Measurements from ENCODE around the gene KCNMA1.

The KCNMA1 gene

GRCh38 chr10:77296534-77297392, 340.8 kb downstream of the KCNMA1 start:
- Histone ChIP-seq H3K9me3 (ENCODE audit: control insufficient read depth in 2 of 2, low read length in 2 of 2) (no peaks in the 10 kb centered on the region), H3K4me1 (ENCODE audit: control insufficient read depth in 2 of 2, insufficient read depth in 2 of 2, low read length in 2 of 2) (no peaks in the 10 kb centered on the region), H3K9ac (ENCODE audit: low read depth in 1 of 2, low read length in 2 of 2) (no peak overlapping the region), H3K27me3 (ENCODE audit: control insufficient read depth in 2 of 2, insufficient read depth in 2 of 2, low read length in 2 of 2) (peaks cover 0 to 4% of the 10 kb centered on the region in 2 donors), H3K27ac (ENCODE audit: low read depth in 2 of 2, low read length in 2 of 2) (no peak overlapping the region), H3K36me3 (ENCODE audit: control insufficient read depth in 2 of 2, insufficient read depth in 2 of 2, low read length in 2 of 2) (no peaks in the 10 kb centered on the region), H3K4me3 (ENCODE audit: low read length in 2 of 2) (no peak overlapping the region)

- Histone ChIP-seq H3K27me3 (ENCODE audit: control insufficient read depth in 2 of 2, insufficient read depth in 2 of 2, low read length in 2 of 2) (peaks cover 0 to 4% of the 10 kb centered on the region in 2 donors), H3K27ac (ENCODE audit: low read depth in 2 of 2, low read length in 2 of 2) (no peak overlapping the region), H3K4me3 (ENCODE audit: low read length in 2 of 2) (no peak overlapping the region), H3K9ac (ENCODE audit: low read depth in 1 of 2, low read length in 2 of 2) (no peak overlapping the region), H3K36me3 (ENCODE audit: control insufficient read depth in 2 of 2, insufficient read depth in 2 of 2, low read length in 2 of 2) (no peaks in the 10 kb centered on the region), H3K9me3 (ENCODE audit: control insufficient read depth in 2 of 2, low read length in 2 of 2) (no peaks in the 10 kb centered on the region), H3K4me1 (ENCODE audit: control insufficient read depth in 2 of 2, insufficient read depth in 2 of 2, low read length in 2 of 2) (no peaks in the 10 kb centered on the region)
Measured at GRCh38 chr10:77293773-77294172, 343.8 kb downstream of the KCNMA1 start.

- Histone ChIP-seq H3K27me3 (ENCODE audit: control insufficient read depth in 2 of 2, insufficient read depth in 2 of 2, low read length in 2 of 2) (peaks cover 0 to 4% of the 10 kb centered on the region in 2 donors), H3K36me3 (ENCODE audit: control insufficient read depth in 2 of 2, insufficient read depth in 2 of 2, low read length in 2 of 2) (no peaks in the 10 kb centered on the region), H3K4me1 (ENCODE audit: control insufficient read depth in 2 of 2, insufficient read depth in 2 of 2, low read length in 2 of 2) (no peaks in the 10 kb centered on the region), H3K9me3 (ENCODE audit: control insufficient read depth in 2 of 2, low read length in 2 of 2) (no peaks in the 10 kb centered on the region), H3K4me3 (ENCODE audit: low read length in 2 of 2) (no peak overlapping the region), H3K9ac (ENCODE audit: low read depth in 1 of 2, low read length in 2 of 2) (no peak overlapping the region), H3K27ac (ENCODE audit: low read depth in 2 of 2, low read length in 2 of 2) (no peak overlapping the region)
Measured at GRCh38 chr10:77293347-77293746, 344.3 kb downstream of the KCNMA1 start.

GRCh38 chr10:77291596-77292505, 345.8 kb downstream of the KCNMA1 start:
- Histone ChIP-seq H3K9ac (ENCODE audit: low read depth in 1 of 2, low read length in 2 of 2) (no peak overlapping the region), H3K27me3 (ENCODE audit: control insufficient read depth in 2 of 2, insufficient read depth in 2 of 2, low read length in 2 of 2) (peaks cover 0 to 4% of the 10 kb centered on the region in 2 donors), H3K4me3 (ENCODE audit: low read length in 2 of 2) (no peak overlapping the region), H3K4me1 (ENCODE audit: control insufficient read depth in 2 of 2, insufficient read depth in 2 of 2, low read length in 2 of 2) (peaks cover 0 to 4% of the 10 kb centered on the region in 2 donors), H3K9me3 (ENCODE audit: control insufficient read depth in 2 of 2, low read length in 2 of 2) (no peaks in the 10 kb centered on the region), H3K36me3 (ENCODE audit: control insufficient read depth in 2 of 2, insufficient read depth in 2 of 2, low read length in 2 of 2) (no peaks in the 10 kb centered on the region), H3K27ac (ENCODE audit: low read depth in 2 of 2, low read length in 2 of 2) (no peak overlapping the region)

GRCh38 chr10:77290528-77291155, 347.0 kb downstream of the KCNMA1 start:
- Histone ChIP-seq H3K27me3 (ENCODE audit: control insufficient read depth in 2 of 2, insufficient read depth in 2 of 2, low read length in 2 of 2) (peaks cover 0 to 4% of the 10 kb centered on the region in 2 donors), H3K36me3 (ENCODE audit: control insufficient read depth in 2 of 2, insufficient read depth in 2 of 2, low read length in 2 of 2) (no peaks in the 10 kb centered on the region), H3K9ac (ENCODE audit: low read depth in 1 of 2, low read length in 2 of 2) (no peak overlapping the region), H3K4me1 (ENCODE audit: control insufficient read depth in 2 of 2, insufficient read depth in 2 of 2, low read length in 2 of 2) (peaks cover 0 to 4% of the 10 kb centered on the region in 2 donors), H3K9me3 (ENCODE audit: control insufficient read depth in 2 of 2, low read length in 2 of 2) (no peaks in the 10 kb centered on the region), H3K4me3 (ENCODE audit: low read length in 2 of 2) (no peak overlapping the region), H3K27ac (ENCODE audit: low read depth in 2 of 2, low read length in 2 of 2) (no peak overlapping the region)

GRCh38 chr10:77289790-77290189, 347.8 kb downstream of the KCNMA1 start:
- Histone ChIP-seq H3K9ac (ENCODE audit: low read depth in 1 of 2, low read length in 2 of 2) (no peak overlapping the region), H3K36me3 (ENCODE audit: control insufficient read depth in 2 of 2, insufficient read depth in 2 of 2, low read length in 2 of 2) (no peaks in the 10 kb centered on the region), H3K4me3 (ENCODE audit: low read length in 2 of 2) (no peak overlapping the region), H3K27me3 (ENCODE audit: control insufficient read depth in 2 of 2, insufficient read depth in 2 of 2, low read length in 2 of 2) (peaks cover 0 to 4% of the 10 kb centered on the region in 2 donors), H3K4me1 (ENCODE audit: control insufficient read depth in 2 of 2, insufficient read depth in 2 of 2, low read length in 2 of 2) (peaks cover 0 to 4% of the 10 kb centered on the region in 2 donors), H3K9me3 (ENCODE audit: control insufficient read depth in 2 of 2, low read length in 2 of 2) (no peaks in the 10 kb centered on the region), H3K27ac (ENCODE audit: low read depth in 2 of 2, low read length in 2 of 2) (no peak overlapping the region)

GRCh38 chr10:77289027-77289501, 348.5 kb downstream of the KCNMA1 start:
- H3K27me3 ChIP-seq (ENCODE audit: control insufficient read depth in 2 of 2, insufficient read depth in 2 of 2, low read length in 2 of 2): peaks cover 0 to 4% of the 10 kb centered on the region in 2 donors
- no peaks in the 10 kb centered on the region for H3K36me3 ChIP-seq (ENCODE audit: control insufficient read depth in 2 of 2, insufficient read depth in 2 of 2, low read length in 2 of 2)
- H3K9ac ChIP-seq (ENCODE audit: low read depth in 1 of 2, low read length in 2 of 2): no peak overlapping the region
- peaks cover 0 to 4% of the 10 kb centered on the region in 2 donors for H3K4me1 ChIP-seq (ENCODE audit: control insufficient read depth in 2 of 2, insufficient read depth in 2 of 2, low read length in 2 of 2)
- H3K4me3 ChIP-seq (ENCODE audit: low read length in 2 of 2): no peak overlapping the region
- H3K27ac ChIP-seq (ENCODE audit: low read depth in 2 of 2, low read length in 2 of 2): no peak overlapping the region
- H3K9me3 ChIP-seq (ENCODE audit: control insufficient read depth in 2 of 2, low read length in 2 of 2): no peaks in the 10 kb centered on the region

- H3K27me3 ChIP-seq (ENCODE audit: control insufficient read depth in 2 of 2, insufficient read depth in 2 of 2, low read length in 2 of 2): peaks cover 0 to 6% of the 10 kb centered on the region in 2 donors
- H3K9me3 ChIP-seq (ENCODE audit: control insufficient read depth in 2 of 2, low read length in 2 of 2): no peaks in the 10 kb centered on the region
- no peaks in the 10 kb centered on the region for H3K36me3 ChIP-seq (ENCODE audit: control insufficient read depth in 2 of 2, insufficient read depth in 2 of 2, low read length in 2 of 2)
- peaks cover 0 to 4% of the 10 kb centered on the region in 2 donors for H3K4me1 ChIP-seq (ENCODE audit: control insufficient read depth in 2 of 2, insufficient read depth in 2 of 2, low read length in 2 of 2)
- H3K9ac ChIP-seq (ENCODE audit: low read depth in 1 of 2, low read length in 2 of 2): no peak overlapping the region
- H3K27ac ChIP-seq (ENCODE audit: low read depth in 2 of 2, low read length in 2 of 2): no peak overlapping the region
- H3K4me3 ChIP-seq (ENCODE audit: low read length in 2 of 2): no peak overlapping the region
Measured at GRCh38 chr10:77287647-77288120, 349.9 kb downstream of the KCNMA1 start.

- H3K27ac ChIP-seq (ENCODE audit: low read depth in 2 of 2, low read length in 2 of 2): no peak overlapping the region
- peaks cover 0 to 7% of the 10 kb centered on the region in 2 donors for H3K27me3 ChIP-seq (ENCODE audit: control insufficient read depth in 2 of 2, insufficient read depth in 2 of 2, low read length in 2 of 2)
- no peak overlapping the region for H3K4me3 ChIP-seq (ENCODE audit: low read length in 2 of 2)
- no peaks in the 10 kb centered on the region for H3K9me3 ChIP-seq (ENCODE audit: control insufficient read depth in 2 of 2, low read length in 2 of 2)
- H3K4me1 ChIP-seq (ENCODE audit: control insufficient read depth in 2 of 2, insufficient read depth in 2 of 2, low read length in 2 of 2): peaks cover 0 to 4% of the 10 kb centered on the region in 2 donors
- H3K9ac ChIP-seq (ENCODE audit: low read depth in 1 of 2, low read length in 2 of 2): no peak overlapping the region
- no peaks in the 10 kb centered on the region for H3K36me3 ChIP-seq (ENCODE audit: control insufficient read depth in 2 of 2, insufficient read depth in 2 of 2, low read length in 2 of 2)
Measured at GRCh38 chr10:77286531-77287508, 350.8 kb downstream of the KCNMA1 start.
